Amniotic epithelial cell (primary cell): ENCODE measurements around the gene KDM3B.
"Not testable (repeated sequence)": the region's sequence is repeated elsewhere in the genome, so short reads cannot be mapped to it uniquely, and the experiment has no call there.

Source experiments
- DNase-seq: peaks from one replicate; pipeline ENCODE4 v3.0.0-alpha.2; 2010; ENCODE audit warnings: low read depth

KDM3B gene

GRCh38 chr5:138468133-138468965 lies 115.9 kb downstream of the KDM3B start:
- DNase-seq = peak; percentile 24

DNA sequence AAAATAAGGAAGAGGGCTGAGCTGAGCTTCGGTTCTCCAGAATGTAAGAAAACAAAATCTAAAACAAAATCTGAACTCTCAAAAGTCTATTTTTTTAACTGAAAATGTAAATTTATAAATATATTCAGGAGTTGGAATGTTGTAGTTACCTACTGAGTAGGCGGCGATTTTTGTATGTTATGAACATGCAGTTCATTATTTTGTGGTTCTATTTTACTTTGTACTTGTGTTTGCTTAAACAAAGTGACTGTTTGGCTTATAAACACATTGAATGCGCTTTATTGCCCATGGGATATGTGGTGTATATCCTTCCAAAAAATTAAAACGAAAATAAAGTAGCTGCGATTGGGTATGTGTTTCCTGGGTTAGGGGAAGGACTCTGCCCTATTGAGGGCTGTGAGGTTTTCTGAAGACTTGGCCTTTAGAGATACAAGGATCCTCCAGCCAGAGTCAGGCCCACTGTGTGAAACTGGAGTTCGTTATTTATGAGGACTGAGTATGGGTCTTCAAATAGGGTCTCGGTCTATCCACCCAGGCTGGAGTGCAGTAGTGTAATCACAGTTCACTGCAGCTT lies 116.6 kb downstream of the KDM3B start:
- DNase-seq = no peak

DNA sequence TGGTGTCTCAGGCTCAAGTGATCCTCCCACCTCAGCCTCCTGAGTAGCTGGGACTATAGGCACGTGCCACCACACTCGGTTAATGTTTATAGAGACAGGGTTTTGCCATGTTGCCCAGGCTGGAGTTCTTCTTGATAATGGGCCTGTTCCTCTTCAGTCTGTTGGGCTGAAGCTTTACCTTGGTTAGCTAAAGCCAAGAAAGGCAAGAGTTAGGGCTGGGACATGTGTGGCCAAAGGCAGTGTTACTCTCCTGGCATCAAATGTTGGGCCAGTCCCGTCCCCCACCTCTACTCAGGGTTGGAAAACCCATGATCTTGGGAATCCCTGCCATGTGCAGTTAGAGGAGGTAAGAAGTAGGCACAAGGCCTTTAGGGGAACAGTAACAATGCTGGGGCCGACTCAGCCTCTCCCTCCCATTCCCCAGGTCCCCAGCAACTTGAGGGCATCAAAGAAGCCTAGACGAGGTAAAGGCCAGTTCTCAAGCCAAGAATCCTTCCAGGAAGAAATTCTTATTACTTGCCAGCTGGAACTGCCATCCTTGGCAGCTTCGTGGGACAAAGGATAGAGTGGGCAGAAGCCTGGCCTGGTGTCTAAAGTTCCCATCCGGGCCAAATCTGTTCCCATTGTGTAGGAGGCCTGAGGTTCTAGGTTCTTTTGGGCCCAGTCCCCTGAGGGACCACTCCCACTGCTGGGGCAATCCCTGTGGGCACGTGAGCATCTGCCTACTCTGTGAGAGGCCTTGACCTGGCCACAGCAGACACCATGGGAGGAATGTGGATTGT lies 117.2 kb downstream of the KDM3B start:
- peak; percentile 90 for DNase-seq

- no peak for DNase-seq
Measured at GRCh38 chr5:138470322-138471051, 118.0 kb downstream of the KDM3B start.

DNA sequence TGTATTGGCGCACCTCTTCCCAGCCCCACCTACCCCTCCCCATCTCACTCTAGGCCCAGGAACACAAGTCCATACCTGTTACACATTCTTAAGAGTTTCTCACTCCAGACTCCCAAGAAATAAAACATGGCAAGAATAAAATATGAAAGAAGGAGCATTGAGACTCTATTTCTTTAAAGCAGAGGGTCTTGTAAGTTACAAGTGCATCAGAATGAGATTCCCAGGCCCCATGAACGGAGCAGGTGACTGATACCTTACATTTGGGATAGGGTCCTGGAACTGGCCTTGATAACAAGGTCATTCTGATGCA lies 118.5 kb downstream of the KDM3B start:
- DNase-seq = no peak

DNA sequence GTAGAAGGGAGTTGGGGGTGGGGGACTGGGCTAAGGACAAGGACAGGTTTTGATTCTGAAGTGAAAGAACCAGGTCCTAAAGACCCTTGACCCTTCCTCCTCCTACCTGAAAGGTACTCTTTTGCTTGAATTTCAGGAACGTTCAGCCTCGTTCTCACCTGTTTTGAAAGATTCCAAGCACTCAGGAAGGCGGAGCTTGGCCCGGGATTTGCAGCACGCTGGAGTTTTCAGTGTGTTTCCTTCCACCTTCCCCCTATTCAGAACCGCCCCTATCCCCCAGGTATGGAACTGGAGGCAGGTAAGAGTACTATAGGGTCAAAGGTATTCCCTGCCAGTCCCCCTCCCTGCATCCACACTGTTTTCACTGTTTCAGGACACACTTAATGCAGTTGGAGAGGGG lies 119.9 kb downstream of the KDM3B start:
- DNase-seq = no peak

GRCh38 chr5:138473151-138473550 lies 120.7 kb downstream of the KDM3B start:
- DNase-seq = not testable (repeated sequence)

GRCh38 chr5:138476918-138477317 lies 124.4 kb downstream of the KDM3B start:
- DNase-seq = no peak

GRCh38 chr5:138482638-138483037 lies 130.2 kb downstream of the KDM3B start:
- DNase-seq = no peak
